Vagina (tissue), 2 donors: ENCODE data around the gene DIAPH2. TPM values are rescaled to one million over a fixed set of nuclear protein-coding genes. Genes with fewer than 3 reads are reported as not detected.

ENCODE experiments used
- DNase-seq, 2 donors: peaks; one replicate each; pipeline ENCODE4 v3.0.0-alpha.2; 2017; ENCODE audit errors: extremely low spot score in 2 of 2
- H3K27ac ChIP-seq: fragments of 200-600 bp; sonication (generic); one replicate; pipeline ENCODE4 v1.5.1; 2019
- H3K27me3 ChIP-seq: fragments of 200-600 bp; sonication (generic); one replicate; pipeline ENCODE4 v1.5.1; 2019
- H3K36me3 ChIP-seq, 2 donors: fragments of 200-600 bp; sonication (generic); one replicate each; pipeline ENCODE4 v1.5.1; 2017 to 2019
- H3K4me1 ChIP-seq: fragments of 200-600 bp; sonication (generic); one replicate; pipeline ENCODE4 v1.5.1; 2019
- H3K4me3 ChIP-seq, 2 donors: fragments of 200-600 bp; sonication (generic); 1 replicate in 1 of 2; 2 replicates in 1 of 2; pipeline ENCODE4 v1.5.1; 2016 to 2019
- H3K9me3 ChIP-seq: fragments of 200-600 bp; sonication (generic); one replicate; pipeline ENCODE4 v1.5.1; 2019
- POLR2A ChIP-seq, 2 donors: fragments of 450-650 bp; IDR thresholded peaks; one replicate each; pipeline ENCODE4 v1.6.1; 2017; ENCODE audit warnings: antibody characterized with exemption in 2 of 2, mild to moderate bottlenecking in 2 of 2, moderate library complexity in 2 of 2
- POLR2AphosphoS5 ChIP-seq, 2 donors: sonication (generic); formaldehyde crosslinking; IDR thresholded peaks; one replicate each; pipeline ENCODE4 v1.9.0; 2017; ENCODE audit warnings: antibody characterized with exemption in 2 of 2, mild to moderate bottlenecking in 2 of 2, low read depth in 1 of 2; ENCODE audit not compliant: insufficient read depth in 1 of 2
- intact Hi-C: fragments of 100-400 bp; cut with DNase I; formaldehyde crosslinking; loops from one replicate; pipeline ENCODE4 v1.15.1; 2023
- total RNA-seq: library from RNA; depleted of rRNA; stranded (reverse); fragments of >200 nt; gene quantifications from one replicate; pipeline ENCODE4 v1.2.3, GENCODE V29; 2016
- TF ChIP-seq, protein P1 (sequence below), 3 experiments: fragments of 450-650 bp in 2 of 3; fragments of 200-600 bp in 1 of 3; sonication (generic) in 1 of 3; IDR thresholded peaks; one replicate each; pipeline ENCODE4 v1.5.1; 2017 to 2019; ENCODE audit warnings: antibody characterized with exemption in 3 of 3, mild to moderate bottlenecking in 2 of 3, moderate library complexity in 2 of 3

The DIAPH2 gene
- total RNA-seq, 1 donor from 2014 or later = 38.8 TPM

DNA sequence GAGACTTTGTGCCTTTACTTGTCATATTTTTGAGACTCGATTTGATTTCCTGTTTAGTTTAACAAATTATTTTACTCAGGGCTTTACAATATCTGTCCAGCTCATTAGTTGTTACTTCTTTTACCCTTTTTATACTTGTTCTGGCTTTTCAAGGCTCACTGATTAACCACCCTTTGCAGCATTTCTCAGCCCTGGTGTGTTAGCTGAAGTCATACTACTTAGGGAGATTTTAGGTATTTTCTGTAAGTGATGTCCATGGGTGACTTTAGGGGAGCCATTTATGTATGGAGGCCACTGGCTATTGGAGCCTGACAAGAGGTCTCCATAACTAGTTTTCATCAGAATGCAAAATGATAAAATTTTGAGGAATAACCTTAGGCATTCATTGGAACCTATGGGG is 346.3 kb downstream of the DIAPH2 start:
- Histone ChIP-seq H3K4me3 (no peak overlapping the region), H3K9me3 (no peaks in the 10 kb centered on the region), H3K4me1 (no peaks in the 10 kb centered on the region), H3K36me3 (no peaks in the 10 kb centered on the region), H3K27ac (no peak overlapping the region), H3K27me3 (no peaks in the 10 kb centered on the region)
- intact Hi-C loops = no loop called here
- TF ChIP-seq POLR2A (IDR thresholded peaks at IDR 0.05) = no peak
- TF ChIP-seq POLR2AphosphoS5 (IDR thresholded peaks at IDR 0.05; ENCODE audit: insufficient read depth in 1 of 2, low read depth in 1 of 2) = no peak
- TF ChIP-seq, protein P1, sequence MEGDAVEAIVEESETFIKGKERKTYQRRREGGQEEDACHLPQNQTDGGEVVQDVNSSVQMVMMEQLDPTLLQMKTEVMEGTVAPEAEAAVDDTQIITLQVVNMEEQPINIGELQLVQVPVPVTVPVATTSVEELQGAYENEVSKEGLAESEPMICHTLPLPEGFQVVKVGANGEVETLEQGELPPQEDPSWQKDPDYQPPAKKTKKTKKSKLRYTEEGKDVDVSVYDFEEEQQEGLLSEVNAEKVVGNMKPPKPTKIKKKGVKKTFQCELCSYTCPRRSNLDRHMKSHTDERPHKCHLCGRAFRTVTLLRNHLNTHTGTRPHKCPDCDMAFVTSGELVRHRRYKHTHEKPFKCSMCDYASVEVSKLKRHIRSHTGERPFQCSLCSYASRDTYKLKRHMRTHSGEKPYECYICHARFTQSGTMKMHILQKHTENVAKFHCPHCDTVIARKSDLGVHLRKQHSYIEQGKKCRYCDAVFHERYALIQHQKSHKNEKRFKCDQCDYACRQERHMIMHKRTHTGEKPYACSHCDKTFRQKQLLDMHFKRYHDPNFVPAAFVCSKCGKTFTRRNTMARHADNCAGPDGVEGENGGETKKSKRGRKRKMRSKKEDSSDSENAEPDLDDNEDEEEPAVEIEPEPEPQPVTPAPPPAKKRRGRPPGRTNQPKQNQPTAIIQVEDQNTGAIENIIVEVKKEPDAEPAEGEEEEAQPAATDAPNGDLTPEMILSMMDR (IDR thresholded peaks at IDR 0.05) = no peak
- DNase-seq = no peak

- TF ChIP-seq POLR2A (IDR thresholded peaks at IDR 0.05) (no peak), POLR2AphosphoS5 (IDR thresholded peaks at IDR 0.05; ENCODE audit: insufficient read depth in 1 of 2, low read depth in 1 of 2) (no peak)
- TF ChIP-seq, protein P1 (IDR thresholded peaks at IDR 0.05) = no peak
- H3K4me3 ChIP-seq = no peak overlapping the region
- intact Hi-C loops = no loop called here
- no peak for DNase-seq
- no peak overlapping the region for H3K27ac ChIP-seq
- no peaks in the 10 kb centered on the region for H3K27me3 ChIP-seq
- H3K9me3 ChIP-seq = no peaks in the 10 kb centered on the region
- H3K36me3 ChIP-seq = no peaks in the 10 kb centered on the region
- H3K4me1 ChIP-seq = no peaks in the 10 kb centered on the region
Measured at GRCh38 chrX:97039363-97040029, 354.9 kb downstream of the DIAPH2 start.

DNA sequence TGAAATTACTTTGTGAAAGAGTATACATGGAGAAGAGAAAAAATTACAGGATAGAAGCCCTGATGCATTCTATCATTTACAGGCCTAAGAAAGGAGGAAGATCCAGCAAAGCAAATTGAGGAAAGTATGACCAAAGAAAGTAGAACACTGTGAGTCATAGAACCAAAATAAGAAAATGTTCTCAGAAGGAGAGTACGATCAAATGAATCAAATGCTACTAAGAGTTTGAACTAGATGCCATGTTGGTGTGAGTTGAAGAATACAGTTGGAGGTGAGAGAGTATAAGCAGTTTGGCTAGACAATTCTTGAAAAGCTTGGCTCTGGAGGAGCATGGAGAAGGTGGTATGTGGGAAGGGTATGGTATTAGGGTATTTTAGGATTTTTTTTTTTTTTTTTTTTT is 360.8 kb downstream of the DIAPH2 start:
- no peak overlapping the region for H3K27ac ChIP-seq
- no peak for DNase-seq
- no peaks in the 10 kb centered on the region for H3K36me3 ChIP-seq
- H3K9me3 ChIP-seq = no peaks in the 10 kb centered on the region
- no peaks in the 10 kb centered on the region for H3K4me1 ChIP-seq
- intact Hi-C loops = no loop called here
- TF ChIP-seq POLR2A (IDR thresholded peaks at IDR 0.05) (no peak), POLR2AphosphoS5 (IDR thresholded peaks at IDR 0.05; ENCODE audit: insufficient read depth in 1 of 2, low read depth in 1 of 2) (no peak)
- H3K27me3 ChIP-seq = no peaks in the 10 kb centered on the region
- no peak overlapping the region for H3K4me3 ChIP-seq

DNA sequence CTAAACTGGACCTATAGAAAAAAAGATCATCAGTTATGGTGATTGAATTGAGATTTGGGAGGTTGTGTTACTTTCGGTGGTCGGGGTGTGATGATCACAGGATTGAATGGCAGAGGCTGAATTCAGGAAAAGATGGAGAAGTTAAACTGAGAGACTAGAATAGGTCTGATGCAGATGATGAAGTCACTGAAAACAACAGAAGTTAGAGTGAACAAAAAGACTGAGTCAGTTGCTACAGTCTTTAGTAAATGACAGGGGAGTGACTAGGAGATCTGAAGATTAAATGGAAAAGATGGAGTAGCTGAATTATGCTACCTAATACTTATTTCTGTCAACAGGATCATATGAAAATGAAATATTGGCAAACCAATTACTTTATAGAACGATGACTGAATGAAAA is 362.2 kb downstream of the DIAPH2 start:
- no peaks in the 10 kb centered on the region for H3K36me3 ChIP-seq
- no peaks in the 10 kb centered on the region for H3K27me3 ChIP-seq
- H3K4me1 ChIP-seq = no peaks in the 10 kb centered on the region
- intact Hi-C loops = no loop called here
- TF ChIP-seq, protein P1 (IDR thresholded peaks at IDR 0.05) = no peak
- H3K4me3 ChIP-seq = no peak overlapping the region
- no peak overlapping the region for H3K27ac ChIP-seq
- no peak for DNase-seq
- H3K9me3 ChIP-seq = no peaks in the 10 kb centered on the region

DNA sequence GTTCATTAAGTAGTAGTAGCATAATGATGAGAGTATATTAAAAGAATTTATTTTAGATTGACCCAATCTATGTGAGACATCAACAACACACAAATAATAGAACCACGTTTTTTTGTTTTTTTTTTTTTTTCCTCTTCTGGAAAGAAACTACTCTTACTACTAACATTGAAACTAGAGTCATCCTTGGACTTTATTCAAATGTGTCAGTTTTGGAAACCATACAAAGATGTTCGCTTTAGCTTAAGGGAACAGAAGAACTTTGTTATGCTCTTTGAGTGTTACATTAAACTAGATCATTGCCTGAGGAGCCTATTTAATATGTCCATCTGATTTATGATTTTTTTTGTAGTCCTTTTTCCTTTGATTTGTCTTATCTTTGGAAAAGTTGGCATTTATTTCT is 365.8 kb downstream of the DIAPH2 start:
- no peaks in the 10 kb centered on the region for H3K27me3 ChIP-seq
- H3K9me3 ChIP-seq = no peaks in the 10 kb centered on the region
- DNase-seq = no peak
- H3K4me1 ChIP-seq = no peaks in the 10 kb centered on the region
- intact Hi-C loops = no loop called here
- no peak overlapping the region for H3K4me3 ChIP-seq
- H3K27ac ChIP-seq = no peak overlapping the region
- H3K36me3 ChIP-seq = no peaks in the 10 kb centered on the region
- no peak for TF ChIP-seq POLR2AphosphoS5 (IDR thresholded peaks at IDR 0.05; ENCODE audit: insufficient read depth in 1 of 2, low read depth in 1 of 2)
- TF ChIP-seq POLR2A (IDR thresholded peaks at IDR 0.05) = no peak
- TF ChIP-seq, protein P1 (IDR thresholded peaks at IDR 0.05) = no peak
